HG03159 (cell line): ENCODE data around the gene DAAM2.

Experiments
- ATAC-seq: cut with Tn5 transposase; IDR thresholded peaks from one replicate; pipeline ENCODE4 v1.9.1; 2021; ENCODE audit warnings: mild to moderate bottlenecking, moderate library complexity; ENCODE audit not compliant: unreplicated experiment

DAAM2 gene

DNA sequence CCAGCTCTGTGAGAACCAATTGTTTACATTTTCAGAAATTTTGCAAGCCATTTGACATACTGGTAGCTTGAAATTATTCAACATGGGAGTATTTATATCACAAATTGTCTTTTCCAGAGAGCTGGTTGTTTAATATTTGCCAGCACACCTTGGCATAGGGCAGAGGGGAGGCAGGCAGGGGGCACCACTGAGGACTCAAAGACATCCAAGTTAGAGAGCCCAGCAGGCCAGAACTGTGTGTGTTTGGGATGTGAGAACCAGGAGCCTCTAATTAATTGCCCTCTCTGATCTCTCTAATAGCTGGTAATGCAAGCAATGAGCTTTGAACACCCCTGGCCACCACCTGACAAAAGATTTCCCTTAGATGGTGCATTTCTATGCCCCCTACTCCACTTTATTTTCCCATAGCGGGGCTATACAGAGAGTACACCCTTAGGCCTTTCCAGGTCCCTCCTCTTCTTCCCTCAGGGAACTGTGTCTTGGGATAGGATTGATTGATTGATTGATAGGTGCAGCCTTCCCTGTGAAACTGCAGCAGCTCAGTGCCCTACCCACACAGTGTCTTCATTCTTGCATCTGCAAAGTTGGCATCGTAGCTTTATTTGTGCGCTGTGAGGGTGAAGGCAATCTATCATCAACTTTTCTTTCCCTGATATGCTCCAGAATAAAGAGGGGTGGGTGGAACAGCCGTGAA, 112.9 kb downstream of the DAAM2 start:
- no peak for ATAC-seq

DNA sequence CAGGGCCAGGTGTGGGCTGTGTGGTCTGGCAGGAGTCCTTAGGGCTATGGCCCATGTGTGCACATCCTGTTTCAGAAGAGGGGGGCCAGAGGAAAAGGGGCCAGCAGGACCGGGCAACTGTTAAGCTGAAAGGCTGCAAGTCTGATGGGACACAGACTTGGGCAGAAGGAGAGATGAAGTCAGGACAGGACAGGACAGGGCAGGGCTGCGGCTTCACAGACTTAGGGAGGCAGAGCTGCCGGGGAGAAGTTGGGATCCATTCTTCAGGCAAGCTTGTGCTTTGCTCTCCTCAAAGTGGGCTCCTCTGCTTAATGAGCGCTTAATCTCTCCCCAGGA, 113.4 kb downstream of the DAAM2 start:
- ATAC-seq, result no peak

DNA sequence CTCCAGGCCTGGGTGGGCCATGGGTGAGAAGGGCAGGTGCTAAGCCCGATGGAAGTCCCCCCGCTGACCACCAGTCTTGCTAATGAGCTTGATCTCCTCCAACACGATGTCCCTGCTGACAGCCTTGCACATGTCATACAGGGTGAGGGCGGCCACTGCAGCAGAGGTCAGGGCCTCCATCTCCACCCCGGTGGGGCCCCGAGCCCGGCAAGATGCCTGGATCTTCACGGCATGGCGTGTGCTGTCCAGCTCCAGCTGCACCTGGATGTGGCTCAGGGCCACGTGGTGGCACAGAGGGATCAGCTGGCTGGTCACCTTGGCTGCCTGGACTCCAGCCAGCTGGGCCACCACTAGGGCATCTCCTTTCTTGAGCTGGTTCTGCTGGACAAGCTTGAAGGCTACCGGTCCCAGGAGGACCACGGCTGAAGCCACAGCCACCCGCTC, 114.2 kb downstream of the DAAM2 start:
- no peak for ATAC-seq

- ATAC-seq, result no peak
These were observed 115.8 kb downstream of the DAAM2 start for GRCh38 chr6:39907871-39908575.

GRCh38 chr6:39908838-39909583, 116.8 kb downstream of the DAAM2 start:
- no peak for ATAC-seq

DNA sequence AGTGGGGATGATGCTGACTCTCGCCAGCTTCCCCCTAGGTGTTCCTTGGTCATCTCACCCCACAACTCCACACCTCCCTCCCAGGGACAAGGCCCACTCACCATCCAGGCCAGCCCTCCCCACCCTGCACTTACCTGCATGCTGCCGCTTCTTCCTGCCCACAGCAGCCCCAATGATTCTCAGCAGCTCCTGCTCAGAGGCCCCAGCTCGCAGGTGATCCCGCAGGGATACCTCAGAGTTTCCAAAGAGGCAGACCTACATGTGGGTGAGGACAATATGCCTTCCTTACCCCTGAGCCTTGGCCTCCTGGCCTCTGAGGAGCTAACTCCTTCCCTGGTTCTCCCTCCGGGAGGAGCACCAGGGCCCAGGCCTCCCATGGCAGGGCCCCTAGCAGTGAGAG, 117.5 kb downstream of the DAAM2 start:
- no peak for ATAC-seq

- no peak for ATAC-seq
These were observed 118.0 kb downstream of the DAAM2 start for GRCh38 chr6:39910164-39910563.

DNA sequence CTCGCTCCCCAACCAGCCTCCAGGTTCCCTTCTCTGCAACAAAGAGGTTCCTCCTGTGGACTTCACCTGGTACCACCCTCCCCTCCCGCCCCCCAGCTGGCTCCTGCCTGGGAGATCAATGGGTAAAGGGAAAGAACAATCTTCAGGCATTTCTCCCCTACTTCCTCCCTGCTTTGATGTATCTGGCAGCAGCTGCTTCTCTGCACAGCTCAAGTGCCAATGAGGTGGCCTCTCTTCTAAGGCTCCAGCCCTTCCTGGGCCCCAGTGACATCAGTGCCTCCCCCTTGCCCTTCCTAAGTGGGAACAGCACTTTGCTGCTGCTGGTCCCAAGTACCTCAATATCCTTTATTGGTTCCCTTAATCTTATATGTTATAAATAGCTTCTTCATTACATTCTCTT, 118.6 kb downstream of the DAAM2 start:
- no peak for ATAC-seq

- no peak for ATAC-seq
These were observed 119.4 kb downstream of the DAAM2 start for GRCh38 chr6:39911513-39912125.

DNA sequence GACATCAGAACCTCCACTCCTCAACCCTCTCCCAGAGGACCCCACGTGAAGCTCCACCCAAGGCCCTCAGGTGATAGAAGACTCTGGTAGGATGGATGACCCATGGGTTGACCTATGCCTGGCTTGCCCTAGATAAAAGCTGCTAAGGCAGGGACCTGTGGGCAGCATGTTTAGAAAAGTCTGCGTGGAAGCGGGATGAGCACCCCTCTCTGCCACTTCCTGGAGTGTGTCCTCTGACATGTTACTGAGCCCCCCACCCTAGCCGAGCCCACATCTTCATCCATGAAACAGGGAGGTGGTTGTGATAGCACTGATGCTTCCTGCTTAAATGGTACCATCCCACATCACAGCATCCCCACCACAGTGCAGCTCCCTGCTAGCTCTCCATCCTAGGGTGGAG, 120.3 kb downstream of the DAAM2 start:
- ATAC-seq, result no peak

- no peak for ATAC-seq
These were observed 121.3 kb downstream of the DAAM2 start for GRCh38 chr6:39913391-39913916.

- no peak for ATAC-seq
These were observed 122.1 kb downstream of the DAAM2 start for GRCh38 chr6:39914239-39914638.

DNA sequence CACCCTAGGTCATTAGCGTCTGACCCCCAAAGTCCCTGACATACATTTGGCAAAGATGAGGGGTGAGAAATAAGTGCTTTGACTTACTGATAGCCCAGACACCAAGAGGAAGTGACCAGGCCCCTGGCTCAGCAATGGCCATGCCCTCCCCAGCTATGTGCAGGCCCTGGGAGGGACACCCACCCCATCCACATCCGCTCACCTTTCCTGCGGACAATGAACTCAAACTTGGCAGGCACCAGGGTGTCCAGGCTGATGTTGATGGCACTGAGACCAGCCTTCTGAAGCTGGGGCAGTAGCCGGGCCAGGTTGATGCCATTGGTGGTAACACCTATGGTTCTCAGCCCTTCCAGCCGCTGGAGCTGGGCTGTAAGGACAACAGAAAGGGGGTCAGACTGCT, 123.7 kb downstream of the DAAM2 start:
- ATAC-seq, result no peak

GRCh38 chr6:39917329-39917728, 125.2 kb downstream of the DAAM2 start:
- no peak for ATAC-seq

DNA sequence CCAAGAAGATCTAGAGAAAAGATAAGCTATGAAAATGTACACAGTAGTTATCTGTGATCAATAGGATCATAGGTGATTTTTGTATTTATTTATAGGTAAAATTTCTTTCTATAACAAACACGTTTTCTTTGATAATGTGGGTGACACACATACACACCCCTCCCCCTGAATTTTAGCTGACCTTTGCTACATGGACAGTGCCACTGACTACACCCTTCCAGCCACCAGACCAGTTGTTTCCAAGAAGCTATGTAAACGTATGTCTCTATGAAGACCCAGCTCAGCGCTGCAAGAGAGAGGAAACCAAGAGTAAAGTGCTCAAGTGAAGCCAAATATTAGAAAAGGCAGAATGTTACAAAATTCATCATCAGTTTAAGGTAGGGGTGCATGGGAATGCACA, 125.8 kb downstream of the DAAM2 start:
- ATAC-seq, result no peak

DNA sequence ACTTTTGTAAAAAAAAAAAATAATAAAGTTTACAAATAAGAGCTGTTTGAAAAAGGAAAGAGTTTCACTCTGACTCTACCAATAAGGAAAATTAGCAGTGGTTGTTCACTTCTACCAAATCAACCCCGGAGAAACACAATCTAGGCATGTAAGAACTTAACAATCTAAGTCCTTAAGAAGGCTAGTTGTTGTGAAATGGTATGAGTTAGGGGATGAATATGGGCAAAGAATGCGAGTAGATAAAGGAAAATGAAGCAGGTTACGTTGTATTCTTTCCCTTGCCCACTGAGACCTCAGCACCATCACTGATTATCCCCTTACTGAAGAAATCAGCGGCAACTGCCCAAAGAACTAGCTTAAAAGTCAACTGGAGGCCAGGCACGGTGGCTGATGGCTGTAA, 126.7 kb downstream of the DAAM2 start:
- no peak for ATAC-seq

- ATAC-seq, result no peak
These were observed 128.0 kb downstream of the DAAM2 start for GRCh38 chr6:39920157-39920556.

GRCh38 chr6:39922821-39923220, 130.6 kb downstream of the DAAM2 start:
- no peak for ATAC-seq

DNA sequence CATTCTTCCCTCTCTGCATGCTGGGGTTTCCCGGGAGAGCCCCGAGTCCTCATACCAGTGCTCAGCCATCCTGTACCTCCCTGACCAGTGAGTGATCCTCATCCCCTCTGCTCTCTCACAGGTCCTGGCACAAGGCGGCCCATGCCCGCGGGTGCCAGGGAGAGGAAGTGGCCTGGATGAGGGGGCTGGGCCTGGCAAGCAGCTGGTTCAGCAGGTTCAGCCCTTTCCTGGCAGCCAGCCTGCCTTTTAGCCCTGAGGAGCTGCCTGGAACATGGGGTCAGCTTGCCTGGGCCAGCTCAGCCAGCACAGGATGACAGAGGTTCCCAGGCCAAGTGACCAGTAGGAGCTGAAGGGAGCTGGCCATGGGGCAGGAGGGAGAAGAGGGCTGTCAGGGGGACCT, 131.2 kb downstream of the DAAM2 start:
- no peak for ATAC-seq

DNA sequence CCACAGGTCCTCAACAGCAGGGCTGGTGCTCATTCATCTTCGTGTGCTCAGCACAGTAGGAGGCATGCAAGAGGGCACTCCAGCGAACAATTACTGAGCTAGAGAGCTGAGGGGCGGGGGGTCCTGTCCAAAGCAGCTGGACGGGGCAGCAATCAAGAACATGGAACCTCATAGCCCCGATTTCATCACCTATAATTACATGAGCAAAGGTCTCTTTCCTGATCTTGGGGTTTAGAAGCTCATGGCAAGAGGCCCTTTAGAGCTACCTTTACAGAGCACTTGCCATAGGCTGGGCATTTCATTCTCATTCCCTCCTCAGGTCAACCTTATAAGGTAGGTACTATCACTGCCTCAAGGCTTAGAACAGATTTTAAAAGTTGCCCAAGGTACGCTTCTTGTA, 131.7 kb downstream of the DAAM2 start:
- no peak for ATAC-seq

DNA sequence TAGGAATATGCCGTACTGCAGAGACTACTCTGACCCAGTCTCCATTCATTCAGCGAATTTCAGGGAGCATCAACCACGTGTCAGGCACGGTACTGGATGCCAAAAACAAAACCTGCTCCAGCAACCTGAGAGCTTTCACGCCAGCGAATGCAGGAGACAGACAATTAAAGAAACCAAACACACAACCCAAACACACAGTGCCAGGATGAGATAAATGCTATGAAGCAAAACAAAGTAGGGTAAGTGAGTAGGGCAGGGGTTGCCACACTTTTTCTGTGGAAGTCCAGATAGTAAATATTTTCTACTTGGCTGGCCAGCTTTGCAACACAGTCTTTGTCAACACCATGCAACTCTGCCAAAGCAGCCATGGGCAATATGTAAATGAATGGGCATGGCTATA, 132.1 kb downstream of the DAAM2 start:
- ATAC-seq, result no peak
